ENCODE data around the gene QSOX2.

DNA sequence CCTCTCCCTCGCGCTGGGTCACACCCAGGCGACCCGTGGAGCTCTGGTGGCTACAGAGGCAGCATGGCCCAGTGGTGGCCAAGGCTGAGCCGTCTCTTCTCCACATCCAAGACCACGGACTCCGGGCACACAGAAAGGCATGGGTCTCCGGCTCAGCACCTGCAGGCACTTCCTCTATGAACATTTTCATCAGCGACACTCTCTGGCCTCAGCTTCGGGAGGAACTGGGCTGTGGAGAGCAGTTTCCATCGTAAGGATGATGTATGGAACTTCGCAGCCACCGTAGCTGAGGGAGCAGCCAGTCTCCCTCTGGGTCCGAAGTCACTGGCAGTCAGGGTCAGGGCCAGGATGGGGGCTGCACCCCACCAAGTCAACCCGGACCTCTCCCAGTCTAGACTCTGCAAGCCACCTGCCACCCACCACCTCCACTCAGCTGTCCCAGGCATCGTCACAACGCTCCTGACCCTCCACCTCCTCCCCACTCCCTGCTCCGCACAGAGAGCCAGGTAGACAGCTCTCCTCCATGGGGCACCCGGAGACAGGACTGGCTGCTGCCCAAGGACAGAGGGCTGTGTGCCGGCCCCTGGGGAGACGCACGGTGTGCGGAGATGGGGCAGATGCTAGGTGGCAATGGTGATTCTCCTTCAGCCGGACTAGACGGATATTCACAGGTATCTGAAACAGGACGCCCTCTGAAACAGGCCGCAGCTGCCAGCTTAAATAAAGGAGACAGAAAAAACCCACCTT is 9.7 kb downstream of the QSOX2 start:
- TF ChIP-seq CTCF (IDR thresholded peaks at IDR 0.05), result no peak
- TF ChIP-seq POLR2A (IDR thresholded peaks at IDR 0.05), result no peak
- no peak for TF ChIP-seq POLR2AphosphoS5 (IDR thresholded peaks at IDR 0.05)
